Suppressor macrophage (primary cell): ENCODE results near the gene ADAMTS10.
"Not testable (repeated sequence)": the region's sequence is repeated elsewhere in the genome, so short reads cannot be mapped to it uniquely, and the experiment has no call there.

ENCODE experiments used
- DNase-seq, 4 experiments: peaks; one replicate each; pipeline ENCODE4 v3.0.0-alpha.2; 2020 to 2022

Gene ADAMTS10

GRCh38 chr19:8592231-8593009 is 18.1 kb downstream of the ADAMTS10 start:
- peak; percentile 58 to 67 (median 62) for DNase-seq

- no peak for DNase-seq
These were observed 21.3 kb downstream of the ADAMTS10 start for GRCh38 chr19:8589177-8589714.

- peak; percentile 41 to 77 (median 55) for DNase-seq
These were observed 24.4 kb downstream of the ADAMTS10 start for GRCh38 chr19:8585894-8586750.

- DNase-seq, result no peak
These were observed 25.3 kb downstream of the ADAMTS10 start for GRCh38 chr19:8584965-8585893.

- peak; percentile 85 to 92 (median 90) for DNase-seq
These were observed 29.7 kb downstream of the ADAMTS10 start for GRCh38 chr19:8580710-8581281.

- peak; percentile 83 to 92 (median 92) for DNase-seq
These were observed 31.8 kb downstream of the ADAMTS10 start for GRCh38 chr19:8578642-8579265.

GRCh38 chr19:8577741-8578140 is 32.8 kb downstream of the ADAMTS10 start:
- DNase-seq, result no peak

GRCh38 chr19:8577247-8577646 is 33.3 kb downstream of the ADAMTS10 start, which contains the start of gene MYO1F:
MYO1F (minus strand) TSS chr19:8577442; CDS start chr19:8577309, 133 bp downstream.
- peak; percentile 82 to 94 (median 88) for DNase-seq

GRCh38 chr19:8576273-8576993 is 34.1 kb downstream of the ADAMTS10 start:
- peak; percentile 80 to 91 (median 88) for DNase-seq

GRCh38 chr19:8575467-8575997 is 35.0 kb downstream of the ADAMTS10 start:
- DNase-seq, result peak; percentile 37 to 65 (median 50)

GRCh38 chr19:8574619-8574922 is 35.9 kb downstream of the ADAMTS10 start:
- DNase-seq, result not testable (repeated sequence)

- DNase-seq, result peak in 1 of 4 experiments; percentile 47
These were observed 37.2 kb downstream of the ADAMTS10 start for GRCh38 chr19:8573316-8573715.

GRCh38 chr19:8571006-8571411 is 39.5 kb downstream of the ADAMTS10 start:
- DNase-seq, result peak; percentile 86 to 94 (median 93)

- peak; percentile 89 to 97 (median 94) for DNase-seq
These were observed 41.3 kb downstream of the ADAMTS10 start for GRCh38 chr19:8569066-8569771.

- peak; percentile 86 to 94 (median 91) for DNase-seq
These were observed 42.9 kb downstream of the ADAMTS10 start for GRCh38 chr19:8567522-8568172.

- DNase-seq, result peak in 3 of 4 experiments; percentile 35 to 44 (median 43)
These were observed 43.7 kb downstream of the ADAMTS10 start for GRCh38 chr19:8566855-8567254.

- DNase-seq, result peak; percentile 58 to 86 (median 75)
These were observed 45.6 kb downstream of the ADAMTS10 start for GRCh38 chr19:8564866-8565265.

- no peak for DNase-seq
These were observed 49.3 kb downstream of the ADAMTS10 start for GRCh38 chr19:8561075-8561764.
